ENCODE results near the gene THTPA. TPM values are rescaled to one million over a fixed set of nuclear protein-coding genes. Genes with fewer than 3 reads are reported as not detected.
"Not testable (repeated sequence)": the region's sequence is repeated elsewhere in the genome, so short reads cannot be mapped to it uniquely, and the experiment has no call there.

The THTPA gene
- total RNA-seq, 2 experiments from 2014 or later, result 8.1 to 12.7 TPM

GRCh38 chr14:23605931-23606585, 50.0 kb downstream of the THTPA start:
- peaks cover 31% of the 10 kb centered on the region for H3K4me1 Mint-ChIP-seq
- H3K36me3 Mint-ChIP-seq (ENCODE audit: low read depth), result peaks cover 12% of the 10 kb centered on the region
- CTCF ChIA-PET, result interaction anchor here (0.7 to 1.0 kb wide), 2 partner anchors 15 to 26 kb away, joined by 3 read pairs; no protein-coding TSS in a partner anchor
- no peak overlapping the region for H3K4me3 Mint-ChIP-seq
- no peak for DNase-seq
- H3K27me3 Mint-ChIP-seq, result no peaks in the 10 kb centered on the region
- POLR2A ChIA-PET, result no interaction called here
- no peak overlapping the region for H3K27ac Mint-ChIP-seq
- peaks cover 12% of the 10 kb centered on the region for H3K9me3 Mint-ChIP-seq

GRCh38 chr14:23608454-23608853, 52.4 kb downstream of the THTPA start:
- ChIA-PET POLR2A (no interaction called here), CTCF (no interaction called here)
- H3K4me1 Mint-ChIP-seq, result peaks cover 34% of the 10 kb centered on the region
- peaks cover 12% of the 10 kb centered on the region for H3K36me3 Mint-ChIP-seq (ENCODE audit: low read depth)
- no peaks in the 10 kb centered on the region for H3K27me3 Mint-ChIP-seq
- H3K9me3 Mint-ChIP-seq, result peaks cover 12% of the 10 kb centered on the region
- DNase-seq, result no peak
- no peak overlapping the region for H3K4me3 Mint-ChIP-seq
- no peak overlapping the region for H3K27ac Mint-ChIP-seq

- CTCF ChIA-PET, result no interaction called here
- Mint-ChIP-seq H3K36me3 (ENCODE audit: low read depth) (peaks cover 12% of the 10 kb centered on the region), H3K27me3 (no peaks in the 10 kb centered on the region), H3K4me3 (no peak overlapping the region), H3K9me3 (peaks cover 12% of the 10 kb centered on the region), H3K27ac (peak overlapping the region; percentile 66), H3K4me1 (peaks cover 34% of the 10 kb centered on the region)
- no peak for DNase-seq
- POLR2A ChIA-PET, result no interaction called here
These were observed 52.9 kb downstream of the THTPA start for GRCh38 chr14:23609001-23609400.

- peaks cover 34% of the 10 kb centered on the region for H3K4me1 Mint-ChIP-seq
- CTCF ChIA-PET, result interaction anchor here (1.9 kb wide), 1 partner anchor 12 kb away, joined by 4 read pairs; no protein-coding TSS in a partner anchor
- H3K27ac Mint-ChIP-seq, result peak overlapping the region; percentile 93
- DNase-seq, H3K27me3 Mint-ChIP-seq, POLR2A ChIA-PET, H3K4me3 Mint-ChIP-seq: not testable (repeated sequence)
- H3K9me3 Mint-ChIP-seq, result peaks cover 12% of the 10 kb centered on the region
- peaks cover 12% of the 10 kb centered on the region for H3K36me3 Mint-ChIP-seq (ENCODE audit: low read depth)
These were observed 53.5 kb downstream of the THTPA start for GRCh38 chr14:23609411-23610089.

Other genes with a start within 250 kb of the THTPA start
- 1 to 10 TPM; 1.7 to 3.2 TPM for gene BCL2L2, start 249.4 kb upstream of the THTPA start, total RNA-seq
- gene PABPN1, start 234.8 kb upstream of the THTPA start, total RNA-seq, result 100 to 1,000 TPM; 203 to 208 TPM
- 1 to 10 TPM; 3.0 to 3.4 TPM for gene SLC22A17, start 203.4 kb upstream of the THTPA start, total RNA-seq
- not detected for gene EFS, start 191.1 kb upstream of the THTPA start, total RNA-seq
- gene IL25, start 183.5 kb upstream of the THTPA start, total RNA-seq, result not detected
- gene CMTM5, start 179.2 kb upstream of the THTPA start, total RNA-seq, result not detected
- under 1 TPM; 0.07 to 0.08 TPM for gene MYH6, start 148.0 kb upstream of the THTPA start, total RNA-seq
- gene MYH7, start 120.6 kb upstream of the THTPA start, total RNA-seq, result under 1 TPM; 0.04 to 0.07 TPM
- gene NGDN, start 86.6 kb upstream of the THTPA start, total RNA-seq, result 10 to 100 TPM; 46.4 to 47.3 TPM
- 1 to 10 TPM; 1.0 to 1.1 TPM for gene ZFHX2, start 4.5 kb upstream of the THTPA start, total RNA-seq
- gene AP1G2, start 11.5 kb downstream of the THTPA start, total RNA-seq, result 100 to 1,000 TPM; 306 to 333 TPM
- gene JPH4, start 22.5 kb downstream of the THTPA start, total RNA-seq, result not detected
- gene DHRS2, start 80.1 kb downstream of the THTPA start, total RNA-seq, result under 1 TPM; 0.44 to 0.50 TPM